GM12865 (cell line): ENCODE measurements around the gene NME7.
"Not testable (repeated sequence)": the region's sequence is repeated elsewhere in the genome, so short reads cannot be mapped to it uniquely, and the experiment has no call there.

Source experiments
- DNase-seq: peaks from one replicate; pipeline ENCODE4 v3.0.0; 2010; ENCODE audit warnings: low read depth
- H3K4me3 ChIP-seq: 2 replicates; pipeline ENCODE4 v1.5.1; 2011; ENCODE audit warnings: mild to moderate bottlenecking, low read depth, low read length, control low read depth
- TF ChIP-seq, protein P1 (sequence below): IDR thresholded peaks from 2 replicates; pipeline ENCODE4 v1.5.1; 2011; ENCODE audit warnings: low read length, control low read depth, low read depth, inconsistent platforms; ENCODE audit not compliant: insufficient read depth; ENCODE audit errors: missing control alignments

Gene NME7

DNA sequence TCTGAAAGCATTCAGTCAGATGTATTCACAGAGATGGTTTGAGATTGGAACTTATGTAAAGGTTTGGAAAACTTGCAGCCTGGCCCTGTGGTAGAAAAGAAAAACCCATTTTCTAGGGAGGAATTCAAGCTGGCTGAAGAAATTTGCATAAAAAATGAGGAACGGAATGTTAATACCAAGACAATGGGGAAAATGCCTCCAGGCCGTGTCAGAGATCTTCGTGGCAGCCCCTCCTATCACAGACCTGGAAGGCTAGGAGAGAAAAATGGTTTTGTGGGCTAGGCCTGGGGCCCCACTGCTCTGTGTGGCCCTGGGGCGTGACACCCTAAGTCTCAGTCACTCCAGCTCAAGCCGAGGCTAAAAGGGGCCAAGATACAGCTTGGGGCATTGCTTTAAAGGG is 26.7 kb downstream of the NME7 start:
- TF ChIP-seq, protein P1, sequence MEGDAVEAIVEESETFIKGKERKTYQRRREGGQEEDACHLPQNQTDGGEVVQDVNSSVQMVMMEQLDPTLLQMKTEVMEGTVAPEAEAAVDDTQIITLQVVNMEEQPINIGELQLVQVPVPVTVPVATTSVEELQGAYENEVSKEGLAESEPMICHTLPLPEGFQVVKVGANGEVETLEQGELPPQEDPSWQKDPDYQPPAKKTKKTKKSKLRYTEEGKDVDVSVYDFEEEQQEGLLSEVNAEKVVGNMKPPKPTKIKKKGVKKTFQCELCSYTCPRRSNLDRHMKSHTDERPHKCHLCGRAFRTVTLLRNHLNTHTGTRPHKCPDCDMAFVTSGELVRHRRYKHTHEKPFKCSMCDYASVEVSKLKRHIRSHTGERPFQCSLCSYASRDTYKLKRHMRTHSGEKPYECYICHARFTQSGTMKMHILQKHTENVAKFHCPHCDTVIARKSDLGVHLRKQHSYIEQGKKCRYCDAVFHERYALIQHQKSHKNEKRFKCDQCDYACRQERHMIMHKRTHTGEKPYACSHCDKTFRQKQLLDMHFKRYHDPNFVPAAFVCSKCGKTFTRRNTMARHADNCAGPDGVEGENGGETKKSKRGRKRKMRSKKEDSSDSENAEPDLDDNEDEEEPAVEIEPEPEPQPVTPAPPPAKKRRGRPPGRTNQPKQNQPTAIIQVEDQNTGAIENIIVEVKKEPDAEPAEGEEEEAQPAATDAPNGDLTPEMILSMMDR: no peak
- no peak overlapping the region for H3K4me3 ChIP-seq
- DNase-seq: no peak

DNA sequence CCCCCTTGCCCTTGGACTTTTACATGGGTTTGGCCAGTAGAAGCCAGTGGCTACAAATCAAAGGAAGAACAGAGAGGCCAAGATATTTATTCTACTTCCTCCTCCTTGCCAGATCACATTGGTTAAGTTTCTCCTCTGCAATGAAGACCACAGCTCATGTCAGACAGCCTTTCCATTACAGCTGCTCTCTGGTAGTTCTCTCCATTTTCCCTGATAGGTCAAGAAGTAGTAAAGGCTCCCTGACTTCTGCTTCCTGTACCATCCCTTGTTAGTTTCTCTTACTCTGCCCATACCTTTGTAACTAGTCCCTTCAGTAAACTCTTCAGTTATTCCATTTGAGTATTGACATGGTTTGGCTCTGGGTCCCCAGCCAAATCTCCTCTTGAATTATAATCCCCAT is 27.8 kb downstream of the NME7 start:
- H3K4me3 ChIP-seq: no peak overlapping the region
- TF ChIP-seq, protein P1: no peak
- DNase-seq: no peak

DNA sequence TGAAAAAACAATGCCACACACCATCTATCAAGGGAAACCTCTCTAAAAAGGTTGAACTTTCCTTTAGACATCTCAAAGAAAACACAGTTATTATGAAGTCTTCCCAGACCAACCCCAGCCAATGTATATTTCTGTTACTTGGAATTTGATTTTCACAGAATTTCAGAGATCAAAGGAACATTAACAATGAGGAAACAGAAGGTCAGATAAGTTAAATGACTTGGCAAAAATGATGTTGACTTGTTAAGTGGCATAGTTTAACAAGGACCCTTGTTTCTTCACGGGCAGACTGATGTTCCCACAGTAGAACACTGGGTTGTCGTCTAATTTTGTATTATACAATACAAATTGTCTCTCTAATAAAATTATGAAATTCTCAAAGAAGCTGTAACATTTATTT is 29.0 kb downstream of the NME7 start:
- no peak overlapping the region for H3K4me3 ChIP-seq
- TF ChIP-seq, protein P1: no peak
- no peak for DNase-seq

DNA sequence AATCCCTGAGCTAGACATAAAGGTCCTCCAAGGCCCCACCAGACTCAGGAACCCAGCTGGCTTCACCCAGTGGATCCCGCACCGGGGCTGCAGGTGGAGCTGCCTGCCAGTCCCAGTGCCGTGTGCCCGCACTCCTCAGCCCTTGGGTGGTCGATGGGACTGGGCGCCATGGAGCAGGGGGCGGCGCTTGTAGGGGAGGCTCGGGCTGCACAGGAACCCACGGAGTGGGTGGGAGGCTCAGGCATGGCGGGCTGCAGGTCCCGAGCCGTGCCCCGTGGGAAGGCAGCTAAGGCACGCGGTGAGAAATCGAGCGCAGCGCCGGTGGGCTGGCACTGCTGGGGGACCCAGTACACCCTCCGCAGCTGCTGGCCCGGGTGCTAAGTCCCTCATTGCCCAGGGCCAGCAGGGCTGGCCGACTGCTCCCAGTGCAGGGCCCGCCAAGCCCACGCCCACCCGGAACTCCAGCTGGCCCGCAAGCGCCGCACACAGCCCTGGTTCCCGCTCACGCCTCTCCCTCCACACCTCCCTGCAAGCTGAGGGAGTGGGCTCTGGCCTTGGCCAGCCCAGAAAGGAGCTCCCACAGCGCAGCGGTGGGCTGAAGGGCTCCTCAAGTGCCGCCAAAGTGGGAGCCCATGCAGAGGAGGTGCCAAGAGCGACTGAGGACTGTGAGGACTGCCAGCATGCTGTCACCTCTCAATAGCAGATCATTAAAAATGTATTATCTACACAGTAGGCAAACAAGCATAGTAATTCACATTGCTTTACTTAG is 30.5 kb downstream of the NME7 start:
- not testable (repeated sequence) for DNase-seq, H3K4me3 ChIP-seq

DNA sequence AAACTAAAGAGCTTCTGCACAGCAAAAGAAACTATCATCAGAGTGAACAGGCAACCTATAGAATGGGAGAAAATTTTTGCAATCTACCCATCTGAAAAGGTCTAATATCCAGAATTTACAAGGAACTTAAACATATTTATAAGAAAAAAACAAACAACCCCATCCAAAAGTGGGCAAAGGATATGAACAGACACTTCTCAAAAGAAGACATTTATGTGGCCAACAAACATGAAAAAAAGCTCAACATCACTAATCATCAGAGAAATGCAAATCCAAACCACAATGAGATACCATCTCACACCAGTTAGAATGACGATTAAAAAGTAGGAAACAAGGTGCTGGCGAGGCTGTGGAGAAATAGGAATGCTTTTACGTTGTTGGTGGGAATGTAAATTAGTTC is 32.9 kb downstream of the NME7 start:
- not testable (repeated sequence) for DNase-seq

DNA sequence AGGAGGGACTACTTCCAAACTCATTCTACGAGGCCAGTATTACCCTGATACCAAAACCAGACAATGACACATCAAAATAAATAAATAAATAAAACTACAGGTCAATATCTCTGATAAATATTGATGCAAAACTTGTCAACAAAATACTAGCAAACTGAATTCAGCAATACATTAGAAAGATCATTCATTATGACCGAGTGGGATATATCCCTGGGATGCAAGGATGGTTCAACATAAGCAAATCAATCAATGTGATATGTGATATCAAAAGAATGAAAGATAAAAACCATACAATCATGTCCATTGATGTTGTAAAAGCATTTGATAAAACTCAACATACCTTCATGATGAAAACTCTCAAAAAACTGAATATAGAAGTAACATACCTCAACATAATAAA is 36.7 kb downstream of the NME7 start:
- TF ChIP-seq, protein P1: no peak

More for the DNA sequence above, 32.9 kb downstream of the NME7 start:
- not testable (repeated sequence) for H3K4me3 ChIP-seq

DNA sequence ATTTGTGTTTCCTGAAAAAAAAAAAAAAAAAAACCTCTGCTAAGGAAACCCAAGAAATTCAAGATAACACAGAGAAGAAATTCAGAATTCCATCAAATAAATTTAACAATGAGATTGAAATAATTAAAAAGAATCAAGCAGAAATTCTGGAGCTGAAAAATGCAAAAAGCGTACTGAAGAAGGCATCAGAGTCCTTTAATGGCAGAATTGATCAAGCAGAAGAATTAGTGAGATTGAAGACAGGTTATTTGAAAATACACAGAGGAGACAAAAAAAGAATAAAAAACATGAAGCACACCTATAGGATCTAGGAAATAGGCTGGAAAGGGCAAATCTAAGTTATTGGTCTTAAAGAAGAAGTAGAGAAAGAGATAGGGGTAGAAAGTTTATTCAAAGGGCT is 38.2 kb downstream of the NME7 start:
- TF ChIP-seq, protein P1: no peak
- no peak for DNase-seq
- H3K4me3 ChIP-seq: no peak overlapping the region

More for the DNA sequence above, 36.7 kb downstream of the NME7 start:
- no peak for DNase-seq
- H3K4me3 ChIP-seq: no peak overlapping the region

DNA sequence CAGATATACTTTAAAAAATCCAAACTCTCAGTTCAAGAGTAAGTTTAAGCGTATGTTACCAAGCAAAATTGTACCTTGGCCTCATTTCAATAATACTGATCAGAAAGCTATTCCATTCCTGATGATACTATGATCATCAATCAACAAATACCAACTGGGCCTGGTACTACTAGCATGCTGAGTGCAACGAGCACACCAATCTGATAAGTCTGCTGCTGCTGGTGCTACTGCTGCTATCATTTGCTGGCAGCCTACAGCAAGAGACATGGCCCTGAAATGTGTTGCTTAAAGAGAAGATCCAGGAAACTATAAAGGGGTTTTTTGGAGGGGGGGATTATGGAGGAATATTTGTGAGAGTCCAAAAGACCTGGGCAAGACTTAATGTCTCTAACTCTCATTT is 39.7 kb downstream of the NME7 start:
- H3K4me3 ChIP-seq: no peak overlapping the region
- DNase-seq: no peak
- TF ChIP-seq, protein P1: no peak
